ENCODE measurements around the gene TAAR1.
"Not testable (repeated sequence)": the region's sequence is repeated elsewhere in the genome, so short reads cannot be mapped to it uniquely, and the experiment has no call there.

Gene TAAR1

GRCh38 chr6:132600900-132601299, 58.1 kb downstream of the TAAR1 start:
- H3K4me3 ChIP-seq (ENCODE audit: low read length in 2 of 2); H3K9me3 ChIP-seq (ENCODE audit: control insufficient read depth in 2 of 2, low read length in 2 of 2); H3K27ac ChIP-seq (ENCODE audit: low read depth in 2 of 2, low read length in 2 of 2); H3K36me3 ChIP-seq (ENCODE audit: control insufficient read depth in 2 of 2, insufficient read depth in 2 of 2, low read length in 2 of 2); H3K9ac ChIP-seq (ENCODE audit: low read depth in 1 of 2, low read length in 2 of 2); H3K4me1 ChIP-seq (ENCODE audit: control insufficient read depth in 2 of 2, insufficient read depth in 2 of 2, low read length in 2 of 2); H3K27me3 ChIP-seq (ENCODE audit: control insufficient read depth in 2 of 2, insufficient read depth in 2 of 2, low read length in 2 of 2): not testable (repeated sequence)

- H3K27me3 ChIP-seq (ENCODE audit: control insufficient read depth in 2 of 2, insufficient read depth in 2 of 2, low read length in 2 of 2) = no peaks in the 10 kb centered on the region
- H3K4me3 ChIP-seq (ENCODE audit: low read length in 2 of 2) = no peak overlapping the region
- no peaks in the 10 kb centered on the region for H3K4me1 ChIP-seq (ENCODE audit: control insufficient read depth in 2 of 2, insufficient read depth in 2 of 2, low read length in 2 of 2)
- no peaks in the 10 kb centered on the region for H3K9me3 ChIP-seq (ENCODE audit: control insufficient read depth in 2 of 2, low read length in 2 of 2)
- no peaks in the 10 kb centered on the region for H3K36me3 ChIP-seq (ENCODE audit: control insufficient read depth in 2 of 2, insufficient read depth in 2 of 2, low read length in 2 of 2)
- H3K9ac ChIP-seq (ENCODE audit: low read depth in 1 of 2, low read length in 2 of 2) = no peak overlapping the region
- no peak overlapping the region for H3K27ac ChIP-seq (ENCODE audit: low read depth in 2 of 2, low read length in 2 of 2)
Measured at GRCh38 chr6:132598473-132598872, 60.5 kb downstream of the TAAR1 start.

- Histone ChIP-seq H3K9me3 (ENCODE audit: control insufficient read depth in 2 of 2, low read length in 2 of 2) (no peaks in the 10 kb centered on the region), H3K4me1 (ENCODE audit: control insufficient read depth in 2 of 2, insufficient read depth in 2 of 2, low read length in 2 of 2) (no peaks in the 10 kb centered on the region), H3K9ac (ENCODE audit: low read depth in 1 of 2, low read length in 2 of 2) (no peak overlapping the region), H3K4me3 (ENCODE audit: low read length in 2 of 2) (no peak overlapping the region), H3K36me3 (ENCODE audit: control insufficient read depth in 2 of 2, insufficient read depth in 2 of 2, low read length in 2 of 2) (no peaks in the 10 kb centered on the region), H3K27me3 (ENCODE audit: control insufficient read depth in 2 of 2, insufficient read depth in 2 of 2, low read length in 2 of 2) (no peaks in the 10 kb centered on the region), H3K27ac (ENCODE audit: low read depth in 2 of 2, low read length in 2 of 2) (no peak overlapping the region)
Measured at GRCh38 chr6:132596201-132596600, 62.8 kb downstream of the TAAR1 start.

All from mucosa of rectum (tissue), 2 donors.